ENCODE measurements around the gene BEX5. TPM values are rescaled to one million over a fixed set of nuclear protein-coding genes. Genes with fewer than 3 reads are reported as not detected.

Gene BEX5
- total RNA-seq = 0.91 and 2.7 TPM in 2 replicates
- 1.4 TPM for total RNA-seq (2013)
- polyA plus RNA-seq = 1.2 and 3.9 TPM in 2 replicates
- polyA minus RNA-seq = 0.50 TPM in 1 of 2 replicates, not detected in the other

GRCh38 chrX:102155806-102156179 is at the start of gene BEX5:
Gene BEX5 (minus strand): TSS chrX:102155977. CDS start chrX:102154265, 1,712 bp downstream.
- H3K27me3 ChIP-seq (replicated peaks in 1 of 4; ENCODE audit: control extremely low read depth in 1 of 4, control insufficient read depth in 3 of 4, insufficient read depth in 4 of 4, low read length in 3 of 4) = peaks cover 0 to 4% (median 0%) of the 10 kb centered on the region in 4 experiments
- H3K4me1 Mint-ChIP-seq = peaks cover 16% of the 10 kb centered on the region
- H3K9ac ChIP-seq (ENCODE audit: low read length) = peak within 1 kb of the TSS; percentile 67
- H3K4me2 ChIP-seq (replicated peaks; ENCODE audit: low read depth, low read length, poor library complexity, severe bottlenecking) = peak within 1 kb of the TSS; percentile 75
- peaks cover 4 to 7% of the 10 kb centered on the region in 2 donors for H3K4me1 ChIP-seq (ENCODE audit: control insufficient read depth in 2 of 2, insufficient read depth in 2 of 2, low read length in 2 of 2)
- H3K27ac ChIP-seq (ENCODE audit: low read length in 2 of 2) = peak within 1 kb of the TSS in 1 of 2 donors; percentile 43
- CTCF ChIA-PET = no interaction called here
- TF ChIP-seq, protein P1, sequence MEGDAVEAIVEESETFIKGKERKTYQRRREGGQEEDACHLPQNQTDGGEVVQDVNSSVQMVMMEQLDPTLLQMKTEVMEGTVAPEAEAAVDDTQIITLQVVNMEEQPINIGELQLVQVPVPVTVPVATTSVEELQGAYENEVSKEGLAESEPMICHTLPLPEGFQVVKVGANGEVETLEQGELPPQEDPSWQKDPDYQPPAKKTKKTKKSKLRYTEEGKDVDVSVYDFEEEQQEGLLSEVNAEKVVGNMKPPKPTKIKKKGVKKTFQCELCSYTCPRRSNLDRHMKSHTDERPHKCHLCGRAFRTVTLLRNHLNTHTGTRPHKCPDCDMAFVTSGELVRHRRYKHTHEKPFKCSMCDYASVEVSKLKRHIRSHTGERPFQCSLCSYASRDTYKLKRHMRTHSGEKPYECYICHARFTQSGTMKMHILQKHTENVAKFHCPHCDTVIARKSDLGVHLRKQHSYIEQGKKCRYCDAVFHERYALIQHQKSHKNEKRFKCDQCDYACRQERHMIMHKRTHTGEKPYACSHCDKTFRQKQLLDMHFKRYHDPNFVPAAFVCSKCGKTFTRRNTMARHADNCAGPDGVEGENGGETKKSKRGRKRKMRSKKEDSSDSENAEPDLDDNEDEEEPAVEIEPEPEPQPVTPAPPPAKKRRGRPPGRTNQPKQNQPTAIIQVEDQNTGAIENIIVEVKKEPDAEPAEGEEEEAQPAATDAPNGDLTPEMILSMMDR (IDR thresholded peaks at IDR 0.05) = no peak
- no peak for TF ChIP-seq EZH2 (IDR thresholded peaks at IDR 0.05; ENCODE audit: borderline replicate concordance, insufficient read depth, low read depth, low read length, poor library complexity, severe bottlenecking)
- no peaks in the 10 kb centered on the region for H3K79me2 ChIP-seq (ENCODE audit: control insufficient read depth, insufficient read depth, low read length)
- H3K9me3 ChIP-seq (ENCODE audit: control extremely low read depth in 1 of 3, control insufficient read depth in 2 of 3, insufficient read depth in 1 of 3, low read length in 2 of 3) = no peaks in the 10 kb centered on the region
- H3K27me3 Mint-ChIP-seq = peaks cover 14% of the 10 kb centered on the region
- peak within 1 kb of the TSS; percentile 78 for H2AFZ ChIP-seq (ENCODE audit: insufficient read depth, low read depth, low read length, poor library complexity, severe bottlenecking)
- peak within 1 kb of the TSS in 4 of 5 experiments; percentile 40 to 61 (median 54) for H3K4me3 ChIP-seq (ENCODE audit: control extremely low read depth in 1 of 5, extremely low read depth in 1 of 5, insufficient read depth in 1 of 5, low read depth in 2 of 5, low read length in 4 of 5)
- no peaks in the 10 kb centered on the region for H4K20me1 ChIP-seq (ENCODE audit: control insufficient read depth, insufficient read depth, low read length, poor library complexity, severe bottlenecking)
- H3K36me3 ChIP-seq (replicated peaks in 1 of 2; ENCODE audit: control extremely low read depth in 1 of 2, control insufficient read depth in 1 of 2, extremely low read depth in 1 of 2, insufficient read depth in 2 of 2, low read length in 1 of 2) = no peaks in the 10 kb centered on the region
- H3K27ac Mint-ChIP-seq = peak within 1 kb of the TSS; percentile 83
- WGBS (ENCODE audit: insufficient coverage) = 3% methylated on average over 6 of the region's 15 CpGs
- POLR2A ChIA-PET = no interaction called here
- intact Hi-C loops (cut with micrococcal nuclease) = no loop called here
- H3K4me3 Mint-ChIP-seq = peak within 1 kb of the TSS; percentile 95
- no peaks in the 10 kb centered on the region for H3K9me3 Mint-ChIP-seq (ENCODE audit: insufficient read depth)
- ATAC-seq (ENCODE audit: low read depth) = peak; percentile 89
- peak; percentile 49 for DNase-seq

DNA sequence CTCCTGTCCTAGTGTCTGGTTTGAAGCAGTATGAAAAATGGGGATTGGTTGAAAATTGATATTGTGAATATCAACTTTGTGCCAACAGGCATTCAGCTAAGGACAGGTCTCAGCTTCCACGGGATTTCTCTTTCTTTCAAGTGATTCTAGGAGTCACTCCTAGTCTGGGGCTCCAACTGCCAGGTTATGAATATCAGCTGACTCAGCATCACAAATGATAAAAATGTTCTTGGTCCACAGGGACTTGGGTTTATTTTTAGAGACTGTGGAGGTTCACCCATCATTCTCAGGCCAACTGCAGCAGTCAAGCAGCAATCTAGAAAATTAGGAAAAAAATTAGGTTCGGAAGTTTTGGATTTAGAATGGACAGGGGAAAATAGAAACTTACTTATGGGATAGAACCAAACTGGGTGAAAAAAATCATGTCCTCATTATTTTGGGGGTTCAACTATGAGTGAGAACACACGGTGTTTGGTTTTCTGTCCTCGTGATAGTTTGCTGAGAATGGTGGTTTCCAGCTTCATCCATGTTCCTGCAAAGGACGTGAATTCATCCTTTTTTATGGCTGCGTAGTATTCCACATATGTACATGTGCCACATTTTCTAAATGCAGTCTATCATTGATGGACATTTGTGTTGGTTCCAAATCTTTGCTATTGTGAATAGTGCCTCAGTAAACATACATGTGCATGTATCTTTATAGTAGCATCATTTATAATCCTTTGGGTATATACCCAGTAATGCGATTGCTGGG is 30.4 kb upstream of the BEX5 start:
- Histone ChIP-seq H3K27me3 (replicated peaks in 1 of 4; ENCODE audit: control extremely low read depth in 1 of 4, control insufficient read depth in 3 of 4, insufficient read depth in 4 of 4, low read length in 3 of 4) (no peaks in the 10 kb centered on the region), H3K27ac (ENCODE audit: low read length in 2 of 2) (no peak overlapping the region), H3K9ac (ENCODE audit: low read length) (no peak overlapping the region), H3K9me3 (ENCODE audit: control extremely low read depth in 1 of 3, control insufficient read depth in 2 of 3, insufficient read depth in 1 of 3, low read length in 2 of 3) (peaks cover 0 to under 1% (median 0%) of the 10 kb centered on the region in 3 donors), H4K20me1 (ENCODE audit: control insufficient read depth, insufficient read depth, low read length, poor library complexity, severe bottlenecking) (no peaks in the 10 kb centered on the region), H3K4me3 (ENCODE audit: control extremely low read depth in 1 of 5, extremely low read depth in 1 of 5, insufficient read depth in 1 of 5, low read depth in 2 of 5, low read length in 4 of 5) (no peak overlapping the region), H3K4me2 (replicated peaks; ENCODE audit: low read depth, low read length, poor library complexity, severe bottlenecking) (no peak overlapping the region), H3K36me3 (replicated peaks in 1 of 2; ENCODE audit: control extremely low read depth in 1 of 2, control insufficient read depth in 1 of 2, extremely low read depth in 1 of 2, insufficient read depth in 2 of 2, low read length in 1 of 2) (no peaks in the 10 kb centered on the region), H3K4me1 (ENCODE audit: control insufficient read depth in 2 of 2, insufficient read depth in 2 of 2, low read length in 2 of 2) (no peaks in the 10 kb centered on the region), H3K79me2 (ENCODE audit: control insufficient read depth, insufficient read depth, low read length) (no peaks in the 10 kb centered on the region), H2AFZ (ENCODE audit: insufficient read depth, low read depth, low read length, poor library complexity, severe bottlenecking) (no peak overlapping the region)
- H3K9me3 Mint-ChIP-seq (ENCODE audit: insufficient read depth) = no peaks in the 10 kb centered on the region
- no peak overlapping the region for H3K4me3 Mint-ChIP-seq
- H3K4me1 Mint-ChIP-seq = no peaks in the 10 kb centered on the region
- TF ChIP-seq EZH2 (IDR thresholded peaks at IDR 0.05; ENCODE audit: borderline replicate concordance, insufficient read depth, low read depth, low read length, poor library complexity, severe bottlenecking) = no peak
- TF ChIP-seq, protein P1 (IDR thresholded peaks at IDR 0.05) = no peak
- no CpG with 5 or more reads among the region's 7 CpGs for WGBS (ENCODE audit: insufficient coverage)
- no peak for DNase-seq
- no peak overlapping the region for H3K27ac Mint-ChIP-seq
- intact Hi-C loops (cut with micrococcal nuclease) = no loop called here
- no peak for ATAC-seq (ENCODE audit: low read depth)
- POLR2A ChIA-PET = no interaction called here
- CTCF ChIA-PET = no interaction called here
- no peaks in the 10 kb centered on the region for H3K27me3 Mint-ChIP-seq

All from B cell (primary cell).